NCI-H345 treated with DMSO at 0.1 percent for 48 hours (cell line): Measurements from ENCODE around the gene RALGAPB.
A peak's percentile ranks its signal among the peaks of the same experiment; 100 is the strongest.
"Not testable (repeated sequence)": the region's sequence is repeated elsewhere in the genome, so short reads cannot be mapped to it uniquely, and the experiment has no call there.

Experiments
- DNase-seq: peaks from one replicate; lab custom pipeline; 2025; ENCODE audit not compliant: unreplicated experiment; lab: John Stamatoyannopoulos, UW

The RALGAPB gene

GRCh38 chr20:38472513-38473366 lies at the start of gene RALGAPB:
RALGAPB (plus strand) TSS chr20:38472843; CDS start chr20:38488433, 15,590 bp downstream.
- DNase-seq, result peak; percentile 100

GRCh38 chr20:38423541-38423940 lies 49.1 kb upstream of the RALGAPB start:
- no peak for DNase-seq

GRCh38 chr20:38424401-38424800 lies 48.2 kb upstream of the RALGAPB start:
- DNase-seq, result no peak

- no peak for DNase-seq
Measured at GRCh38 chr20:38426006-38426897, 46.4 kb upstream of the RALGAPB start.

- no peak for DNase-seq
Measured at GRCh38 chr20:38427655-38428023, 45.0 kb upstream of the RALGAPB start.

- no peak for DNase-seq
Measured at GRCh38 chr20:38428800-38429199, 43.8 kb upstream of the RALGAPB start.

GRCh38 chr20:38429301-38429700 lies 43.3 kb upstream of the RALGAPB start:
- no peak for DNase-seq

GRCh38 chr20:38430679-38431325 lies 41.8 kb upstream of the RALGAPB start:
- DNase-seq, result no peak

GRCh38 chr20:38432292-38432691 lies 40.4 kb upstream of the RALGAPB start:
- DNase-seq, result no peak

GRCh38 chr20:38432870-38433269 lies 39.8 kb upstream of the RALGAPB start:
- DNase-seq, result not testable (repeated sequence)

GRCh38 chr20:38433304-38433972 lies 39.2 kb upstream of the RALGAPB start:
- DNase-seq, result no peak

- DNase-seq, result no peak
Measured at GRCh38 chr20:38434301-38434741, 38.3 kb upstream of the RALGAPB start.

GRCh38 chr20:38434770-38435554 lies 37.7 kb upstream of the RALGAPB start, which contains the start of gene SNHG17:
SNHG17 (minus strand) TSS chr20:38435328.
- DNase-seq, result peak; percentile 78

GRCh38 chr20:38435555-38435939 lies 37.1 kb upstream of the RALGAPB start:
- no peak for DNase-seq

GRCh38 chr20:38437796-38438195 lies 34.8 kb upstream of the RALGAPB start:
- no peak for DNase-seq

- not testable (repeated sequence) for DNase-seq
Measured at GRCh38 chr20:38441110-38441509, 31.5 kb upstream of the RALGAPB start.

- no peak for DNase-seq
Measured at GRCh38 chr20:38441916-38442315, 30.7 kb upstream of the RALGAPB start.

GRCh38 chr20:38445381-38445796 lies 27.3 kb upstream of the RALGAPB start:
- no peak for DNase-seq

- DNase-seq, result no peak
Measured at GRCh38 chr20:38445901-38446425, 26.7 kb upstream of the RALGAPB start.
